HG03159 (cell line): Measurements from ENCODE around the gene OR6C65.

Experiments used
- ATAC-seq: cut with Tn5 transposase; IDR thresholded peaks from one replicate; pipeline ENCODE4 v1.9.1; 2021; ENCODE audit warnings: mild to moderate bottlenecking, moderate library complexity; ENCODE audit not compliant: unreplicated experiment

OR6C65 gene

GRCh38 chr12:55445357-55445756 is 45.0 kb downstream of the OR6C65 start:
- ATAC-seq = no peak

GRCh38 chr12:55446326-55446725 is 46.0 kb downstream of the OR6C65 start:
- no peak for ATAC-seq

- no peak for ATAC-seq
Measured at GRCh38 chr12:55448825-55449224, 48.5 kb downstream of the OR6C65 start.
